Kidney tubule cell (primary cell): ENCODE data around the gene YBEY.
A peak's percentile ranks its signal among the peaks of the same experiment; 100 is the strongest.

Source experiments
- DNase-seq: peaks from one replicate; pipeline ENCODE4 v3.0.0-alpha.2; 2018; ENCODE audit warnings: low spot score

The YBEY gene

DNA sequence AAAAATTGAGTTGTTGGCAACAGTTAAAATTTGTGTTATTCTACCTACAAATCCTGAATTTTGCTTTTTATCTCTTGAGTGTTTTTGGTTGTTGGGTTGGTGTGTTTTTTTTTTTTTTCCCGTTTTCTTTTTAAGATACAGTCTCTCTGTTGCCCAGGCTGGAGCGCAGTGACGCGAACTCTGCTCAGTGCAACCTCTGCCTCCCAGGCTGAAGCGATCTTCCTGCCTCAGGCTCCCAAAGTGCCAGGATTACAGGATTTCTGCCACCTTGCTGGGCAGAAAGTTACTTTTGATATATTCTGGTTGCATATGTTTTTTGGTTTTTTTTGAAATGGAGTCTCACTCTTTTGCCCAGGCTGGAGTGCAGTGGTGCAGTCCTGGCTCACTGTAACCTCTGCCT, 42.0 kb downstream of the YBEY start:
- DNase-seq, result no peak

GRCh38 chr21:46329796-46330195, 43.7 kb downstream of the YBEY start:
- DNase-seq, result peak; percentile 6

DNA sequence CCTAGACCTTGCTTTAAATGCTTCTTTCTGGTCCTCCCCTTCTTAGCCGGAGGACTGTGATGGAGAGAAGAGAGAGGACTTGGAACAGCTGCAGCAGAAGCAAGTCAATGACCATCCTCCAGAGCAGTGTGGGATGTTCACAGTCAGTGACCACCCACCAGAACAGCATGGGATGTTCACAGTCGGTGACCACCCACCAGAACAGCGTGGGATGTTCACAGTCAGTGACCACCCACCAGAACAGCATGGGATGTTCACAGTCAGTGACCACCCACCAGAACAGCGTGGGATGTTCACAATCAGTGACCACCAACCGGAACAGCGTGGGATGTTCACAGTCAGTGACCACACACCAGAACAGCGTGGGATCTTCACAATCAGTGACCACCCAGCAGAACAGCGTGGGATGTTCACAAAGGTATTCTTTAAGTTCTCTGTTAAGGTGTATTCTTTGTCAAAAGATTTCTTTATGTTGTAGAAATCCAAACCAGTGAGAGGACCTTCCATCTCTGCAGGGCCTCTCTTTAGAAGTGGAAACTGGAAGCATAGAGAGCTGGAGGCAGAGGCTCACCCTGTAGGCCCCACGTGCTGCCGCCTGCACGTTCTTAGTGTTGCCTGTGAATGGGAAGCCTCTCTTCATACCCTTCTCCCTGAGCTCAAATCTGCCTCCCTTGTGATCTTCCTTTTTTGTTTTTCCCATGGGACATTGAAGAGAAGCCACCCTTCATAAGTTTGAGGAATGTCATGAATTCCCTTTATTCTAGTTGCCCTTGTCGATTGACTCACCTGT, 48.4 kb downstream of the YBEY start:
- no peak for DNase-seq

- DNase-seq, result no peak
Observed at GRCh38 chr21:46336603-46337002, 50.5 kb downstream of the YBEY start.

- DNase-seq, result no peak
Observed at GRCh38 chr21:46340998-46341397, 54.9 kb downstream of the YBEY start.

DNA sequence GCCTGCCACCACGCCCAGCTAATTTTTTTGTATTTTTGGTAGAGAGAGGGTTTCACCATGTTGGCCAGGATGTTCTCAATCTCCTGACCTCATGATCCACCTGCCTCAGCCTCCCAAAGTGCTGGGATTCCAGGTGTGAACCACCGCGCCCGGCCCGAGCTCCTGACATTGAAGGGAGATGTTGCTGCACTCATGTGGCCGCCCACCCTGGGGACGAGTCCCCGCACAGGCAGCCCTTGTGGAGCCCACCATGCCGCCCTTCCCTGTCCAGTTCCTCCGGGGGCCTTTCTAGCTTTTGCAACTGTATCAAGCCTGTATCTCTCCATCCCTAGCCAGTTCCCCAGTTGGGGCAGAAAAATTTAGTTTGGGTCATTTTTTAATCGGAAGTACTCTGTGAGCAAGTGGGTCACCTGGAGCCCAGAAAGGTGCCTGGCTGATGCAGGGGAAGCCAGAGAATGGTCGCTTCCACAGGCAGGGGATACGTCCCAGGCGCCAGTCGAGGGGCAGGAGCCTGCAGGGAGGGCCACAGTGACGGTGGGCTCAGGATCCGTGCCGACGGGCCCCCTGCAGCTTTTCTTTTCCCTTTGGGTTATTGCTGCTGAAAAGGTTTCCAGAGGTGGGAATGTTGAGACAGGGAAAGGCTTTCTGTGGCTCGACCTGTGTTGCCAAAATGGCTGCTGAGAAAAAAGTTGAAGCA, 58.2 kb downstream of the YBEY start:
- no peak for DNase-seq

DNA sequence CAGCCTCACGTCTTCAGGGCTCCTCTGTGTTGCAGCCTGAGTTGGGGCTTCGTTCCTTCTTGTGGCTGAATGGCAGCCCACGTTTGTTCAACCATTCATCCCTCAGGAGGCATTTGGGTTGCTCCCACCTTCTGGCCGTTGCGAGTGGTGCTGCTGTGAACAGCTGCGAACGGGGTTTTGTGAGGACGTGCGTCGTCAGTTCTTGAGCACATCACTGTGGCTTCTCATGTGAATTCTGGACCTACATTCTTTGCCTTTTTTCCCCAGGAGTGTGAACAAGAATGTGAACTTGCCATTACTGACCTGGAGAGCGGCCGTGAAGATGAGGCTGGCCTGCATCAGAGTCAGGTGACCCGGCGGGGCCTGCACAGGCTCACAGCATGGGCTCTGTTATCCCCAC, 59.7 kb downstream of the YBEY start:
- no peak for DNase-seq

DNA sequence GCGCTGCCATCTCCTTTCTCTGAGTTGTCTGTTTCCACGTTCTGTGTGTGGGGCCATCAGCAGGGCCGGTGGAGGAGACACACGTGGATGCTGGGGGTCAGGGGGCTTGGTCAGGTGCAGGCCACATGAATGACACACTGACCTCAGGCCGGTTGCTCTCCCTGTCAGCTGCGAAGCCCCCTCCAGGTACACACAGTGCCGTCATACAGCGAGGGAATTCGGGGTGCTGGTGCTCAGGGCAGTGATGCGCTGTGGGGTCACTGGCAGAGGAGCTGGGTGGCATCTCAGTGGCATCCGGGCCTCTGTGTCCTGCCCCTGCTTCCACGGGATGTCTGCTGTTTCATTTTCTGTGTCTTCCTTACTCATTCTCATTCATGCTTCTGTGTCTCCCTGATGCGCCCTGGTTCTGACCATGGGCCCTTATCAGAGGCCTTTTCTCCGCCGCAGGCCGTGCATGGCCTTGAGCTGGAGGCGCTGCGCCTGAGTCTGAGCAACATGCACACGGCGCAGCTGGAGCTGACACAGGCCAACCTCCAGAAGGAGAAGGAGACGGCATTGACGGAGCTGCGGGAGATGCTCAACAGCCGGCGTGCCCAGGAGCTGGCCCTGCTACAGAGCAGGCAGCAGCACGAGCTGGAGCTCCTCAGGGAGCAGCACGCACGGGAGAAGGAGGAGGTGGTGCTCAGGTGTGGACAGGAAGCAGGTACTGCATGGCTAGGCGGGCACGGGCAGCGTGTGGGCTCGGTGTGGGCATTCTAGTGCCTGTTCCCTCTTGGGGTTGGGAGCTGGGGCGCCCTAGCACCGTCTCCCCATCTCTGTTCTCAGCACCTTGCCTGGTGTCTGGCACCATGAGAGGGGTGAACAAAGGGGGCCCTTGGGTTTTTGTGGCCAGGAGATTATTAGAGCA, 60.4 kb downstream of the YBEY start:
- no peak for DNase-seq

GRCh38 chr21:46347203-46347550, 61.0 kb downstream of the YBEY start:
- DNase-seq, result no peak
